Stimulated activated CD4-positive, alpha-beta T cell treated with anti-CD3 and anti-CD28 coated beads, Interleukin-2, amount 100 ng/mL, for 48 hours (primary cell): ENCODE measurements around the gene AJUBA.
"Not testable (repeated sequence)": the region's sequence is repeated elsewhere in the genome, so short reads cannot be mapped to it uniquely, and the experiment has no call there.

Experiments
- DNase-seq, 2 donors: peaks; one replicate each; pipeline ENCODE4 v3.0.0-alpha.2; 2020

AJUBA gene

DNA sequence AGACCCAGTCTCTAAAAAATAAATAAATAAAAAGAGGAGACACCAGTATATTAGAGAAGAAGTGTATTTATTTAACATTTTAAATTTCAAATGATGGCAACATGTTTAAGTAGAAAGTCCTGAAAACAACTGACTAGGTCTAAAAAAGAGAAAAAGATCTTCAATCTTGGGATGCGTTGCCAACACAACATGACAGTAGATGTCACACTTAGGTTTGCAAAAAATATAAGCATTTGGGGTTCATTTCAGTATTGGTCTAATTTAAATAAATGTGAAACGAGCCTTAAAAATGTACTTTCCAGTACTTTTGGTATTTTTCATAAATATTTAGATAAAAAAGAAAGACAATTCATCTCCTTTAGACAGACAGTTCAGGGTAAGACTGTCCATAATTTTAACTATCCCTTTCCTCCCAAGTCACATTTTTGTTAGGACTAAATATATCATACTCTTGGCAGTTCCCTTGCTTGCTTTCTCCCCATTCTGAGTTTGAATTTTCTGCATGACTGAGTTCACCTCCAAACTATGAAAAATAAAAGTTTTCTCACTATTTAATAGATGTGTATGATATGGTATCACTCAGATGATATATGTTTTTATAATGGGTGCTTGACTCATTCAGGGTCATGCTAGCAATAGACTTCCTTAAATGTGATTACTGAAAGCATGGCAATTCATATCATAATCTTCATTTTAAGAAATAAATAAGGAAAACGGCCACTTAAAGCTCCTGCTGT, 23.3 kb upstream of the AJUBA start:
- DNase-seq = no peak

- not testable (repeated sequence) for DNase-seq
These were observed 21.9 kb upstream of the AJUBA start for GRCh38 chr14:23004274-23004673.

- DNase-seq = no peak
These were observed 20.2 kb upstream of the AJUBA start for GRCh38 chr14:23002592-23002991.

DNA sequence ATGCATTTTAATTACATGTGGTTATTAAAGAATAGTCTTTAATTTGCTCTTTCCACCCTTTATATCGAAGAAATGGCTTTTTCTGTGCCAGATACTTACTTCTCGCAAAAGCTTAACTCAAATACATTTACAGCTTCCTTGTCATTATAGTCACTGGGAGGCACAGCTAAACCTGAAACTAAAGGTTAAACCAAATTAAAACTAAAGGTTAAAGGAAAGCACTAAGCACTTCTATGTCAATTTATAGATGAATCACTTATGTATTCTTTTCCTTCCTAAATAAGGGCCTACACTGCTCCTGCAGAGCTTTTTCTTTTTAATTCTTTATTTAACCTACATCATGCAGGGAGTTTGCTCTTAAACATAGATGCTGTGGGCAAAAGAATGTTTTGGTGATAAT, 18.5 kb upstream of the AJUBA start:
- DNase-seq = no peak

DNA sequence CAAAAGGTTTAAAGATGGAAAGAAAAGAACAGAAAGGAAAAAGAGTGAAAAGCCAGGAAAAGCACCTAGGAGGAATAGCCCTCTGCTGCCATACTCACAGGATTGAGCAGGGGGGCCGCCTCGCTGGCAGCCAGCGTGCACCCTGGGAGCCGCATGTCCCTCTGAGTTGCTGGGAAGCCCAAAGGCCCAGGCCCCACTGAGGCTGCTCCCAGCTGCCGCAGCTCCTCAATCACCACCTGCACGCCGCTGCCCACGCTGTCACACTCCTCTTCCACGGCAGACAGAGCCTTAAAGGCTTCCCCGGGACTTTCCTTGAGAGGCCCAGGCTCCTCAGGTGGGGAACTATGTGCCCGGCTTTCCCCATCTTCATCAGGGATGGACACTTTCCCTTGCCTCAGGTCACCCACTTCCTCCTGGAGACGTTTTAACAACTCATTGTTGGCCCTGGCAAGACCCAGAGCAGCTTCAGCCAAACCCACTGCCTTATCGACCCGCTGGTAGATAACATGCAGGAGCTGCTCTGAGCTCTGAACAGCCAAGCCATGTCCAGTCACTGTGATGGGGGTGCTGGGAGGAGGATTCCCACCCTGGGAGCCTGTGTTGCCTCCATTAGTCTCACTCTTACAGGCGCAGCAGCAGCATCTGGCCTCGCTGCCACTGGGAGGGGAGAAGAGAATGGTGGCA, 16.1 kb upstream of the AJUBA start:
- DNase-seq = no peak

- DNase-seq = no peak
These were observed 15.4 kb upstream of the AJUBA start for GRCh38 chr14:22997676-22998323.

DNA sequence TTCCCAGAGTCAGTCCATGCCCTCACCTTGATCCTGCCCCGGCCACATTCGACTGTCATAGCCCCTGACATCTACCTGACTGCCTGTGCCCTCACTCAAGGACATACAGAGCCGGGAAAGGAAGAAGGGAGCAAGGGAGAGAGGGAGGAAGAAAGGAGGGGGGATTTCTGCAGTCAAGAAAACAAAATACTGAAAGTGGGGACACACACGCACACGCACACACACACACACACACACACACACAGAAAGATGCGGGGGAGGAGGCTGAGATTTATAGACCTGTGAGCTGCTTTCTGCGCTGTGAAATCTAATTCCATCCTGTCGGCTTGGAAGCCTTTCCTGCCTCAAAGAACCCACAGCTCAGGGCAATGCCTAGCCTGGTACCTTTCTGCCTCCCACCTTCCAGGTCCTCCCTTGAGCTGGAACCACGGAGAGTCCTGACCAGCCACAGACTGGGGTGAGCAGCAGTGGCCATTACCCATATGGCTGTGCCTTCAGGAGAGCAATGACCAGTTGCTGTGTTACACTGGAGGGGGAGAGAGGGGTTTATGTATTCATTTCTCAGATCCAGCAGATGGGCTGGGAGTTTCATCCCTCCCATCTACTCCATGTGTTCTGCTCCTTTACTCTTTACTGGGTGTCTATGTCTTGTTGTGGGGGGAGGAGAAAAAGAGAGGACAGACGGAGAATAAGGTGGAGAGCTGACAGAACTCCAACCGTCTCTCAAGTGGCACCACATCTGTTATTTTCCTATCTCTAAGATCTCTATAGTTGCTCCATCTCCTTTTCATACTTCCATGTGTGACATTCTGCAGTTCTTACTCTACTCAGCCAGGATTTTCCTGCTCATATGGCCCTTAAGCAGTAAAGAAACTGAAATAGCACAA, 14.7 kb upstream of the AJUBA start:
- DNase-seq = no peak

GRCh38 chr14:22995889-22996625, 13.7 kb upstream of the AJUBA start:
- no peak for DNase-seq

- no peak for DNase-seq
These were observed 12.5 kb upstream of the AJUBA start for GRCh38 chr14:22994762-22995275.

- DNase-seq = no peak
These were observed 11.2 kb upstream of the AJUBA start for GRCh38 chr14:22993517-22993916.

DNA sequence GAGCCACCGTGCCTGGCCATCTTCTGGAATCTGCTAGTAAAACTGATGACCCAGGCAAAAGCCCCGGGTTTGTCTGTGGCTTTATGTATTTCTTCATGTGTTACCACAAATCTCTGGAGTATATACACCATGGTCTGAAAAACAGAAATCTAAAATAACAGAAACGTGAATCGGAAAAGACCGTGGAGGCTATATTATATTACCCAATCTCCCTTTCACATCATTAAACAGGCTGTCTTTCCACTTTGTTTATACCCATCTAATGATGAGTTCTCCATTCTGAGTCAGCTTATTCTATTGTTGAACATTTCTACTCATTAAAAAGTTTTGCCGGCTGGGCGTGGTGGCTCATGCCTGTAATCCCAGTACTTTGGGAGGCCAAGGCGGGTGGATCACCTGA, 9.5 kb upstream of the AJUBA start:
- no peak for DNase-seq

DNA sequence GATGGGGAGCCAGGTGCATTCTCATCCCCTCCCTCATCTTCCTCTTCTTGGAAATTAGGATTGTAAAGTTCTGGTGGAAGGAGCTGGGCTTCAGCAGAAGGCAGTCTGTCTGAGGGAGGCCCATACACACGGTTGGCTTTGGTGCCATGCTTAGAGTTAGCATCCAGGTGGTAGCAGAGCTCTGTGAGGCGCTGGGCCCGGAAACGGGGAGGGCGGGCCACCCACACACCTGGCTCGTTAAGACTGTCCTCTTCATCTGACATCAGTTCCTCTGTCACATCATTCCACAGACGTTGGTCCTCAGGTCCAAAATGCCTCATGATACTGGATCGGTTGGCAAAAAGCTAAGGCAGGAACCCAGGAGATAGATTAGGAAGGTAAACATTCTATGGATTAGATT, 4.9 kb upstream of the AJUBA start:
- no peak for DNase-seq

DNA sequence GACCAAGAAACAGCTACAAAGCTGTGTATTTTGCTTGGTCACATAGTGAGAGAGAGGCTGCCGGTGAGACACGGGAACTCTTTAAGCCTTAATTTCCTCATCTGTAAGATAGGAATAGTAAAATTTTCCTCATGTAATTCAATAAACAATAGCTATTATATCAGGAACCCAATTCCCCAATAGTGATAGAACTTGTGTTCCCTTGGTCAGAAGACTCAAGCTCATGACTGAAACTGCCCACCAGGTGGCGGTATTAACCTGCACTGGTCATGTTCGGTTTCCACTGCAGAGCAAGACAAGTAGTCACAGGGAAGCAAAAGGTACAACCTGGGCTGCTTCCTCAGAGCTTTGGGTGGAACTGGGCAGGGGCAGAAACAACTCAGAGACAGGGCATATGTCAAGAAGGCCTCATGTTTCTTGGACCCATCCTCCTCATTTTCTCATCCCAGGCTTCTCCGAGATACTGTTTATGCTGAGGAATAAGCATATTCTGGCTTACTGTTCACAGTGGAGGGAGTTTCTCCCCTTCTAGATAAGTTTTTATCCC, 4.2 kb upstream of the AJUBA start:
- DNase-seq = peak; percentile 92 to 94

GRCh38 chr14:22985894-22986507, 3.6 kb upstream of the AJUBA start:
- no peak for DNase-seq

GRCh38 chr14:22984959-22985658, 2.8 kb upstream of the AJUBA start:
- no peak for DNase-seq

DNA sequence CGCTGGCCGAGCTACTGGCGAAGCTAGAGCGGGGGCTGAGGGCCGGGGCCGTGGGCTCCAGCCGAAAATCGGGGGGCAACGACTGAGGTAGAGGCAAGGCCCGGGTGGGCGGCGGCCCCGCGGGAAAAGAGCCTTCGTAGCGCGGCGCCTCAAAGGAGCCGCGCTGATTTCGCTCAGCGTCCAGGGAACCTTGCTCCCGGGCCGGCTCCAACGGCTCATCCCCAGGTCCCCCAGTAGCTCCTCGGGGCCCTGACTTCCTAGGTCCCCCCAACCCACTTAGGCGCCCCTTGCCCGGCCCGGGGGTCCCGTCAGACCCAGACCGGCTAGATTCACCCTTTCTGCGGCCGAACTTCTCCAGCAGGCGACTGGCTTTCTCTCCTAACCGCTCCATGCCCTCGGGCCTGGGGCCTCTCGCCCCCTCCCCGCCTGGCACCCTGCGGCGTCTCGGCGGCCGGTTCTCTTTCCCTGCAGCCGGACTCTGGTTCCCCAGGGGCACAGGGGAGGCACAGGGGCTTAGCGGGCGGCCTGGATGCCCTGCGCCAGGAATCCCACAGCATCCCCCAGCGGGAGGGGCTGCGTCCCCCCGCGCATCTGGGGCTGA, 375 bp downstream of the AJUBA start:
- DNase-seq = no peak

GRCh38 chr14:22981090-22981875, 1.1 kb downstream of the AJUBA start:
- no peak for DNase-seq

DNA sequence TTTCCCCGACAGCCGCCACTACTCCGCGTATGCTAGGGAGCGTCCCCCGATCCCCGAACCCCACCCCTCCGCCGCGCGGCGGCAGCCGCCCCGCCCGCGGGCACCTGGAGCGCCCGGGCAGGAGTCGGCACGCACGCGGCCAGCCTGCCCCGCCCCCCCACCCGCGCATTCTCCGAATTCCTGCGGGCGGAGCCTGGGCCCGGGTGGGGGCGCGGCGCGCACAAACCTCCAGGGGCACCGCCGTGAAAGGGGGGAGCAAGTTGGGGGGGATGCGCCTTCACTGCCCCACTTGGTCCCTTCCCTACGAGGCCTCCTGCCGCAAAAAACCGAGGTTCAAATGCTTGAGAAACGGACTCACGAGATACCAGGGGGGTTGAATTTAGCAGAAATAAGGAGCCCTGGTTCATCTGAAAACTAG, 1.7 kb downstream of the AJUBA start:
- peak in 1 of 2 donors; percentile 7 for DNase-seq

DNA sequence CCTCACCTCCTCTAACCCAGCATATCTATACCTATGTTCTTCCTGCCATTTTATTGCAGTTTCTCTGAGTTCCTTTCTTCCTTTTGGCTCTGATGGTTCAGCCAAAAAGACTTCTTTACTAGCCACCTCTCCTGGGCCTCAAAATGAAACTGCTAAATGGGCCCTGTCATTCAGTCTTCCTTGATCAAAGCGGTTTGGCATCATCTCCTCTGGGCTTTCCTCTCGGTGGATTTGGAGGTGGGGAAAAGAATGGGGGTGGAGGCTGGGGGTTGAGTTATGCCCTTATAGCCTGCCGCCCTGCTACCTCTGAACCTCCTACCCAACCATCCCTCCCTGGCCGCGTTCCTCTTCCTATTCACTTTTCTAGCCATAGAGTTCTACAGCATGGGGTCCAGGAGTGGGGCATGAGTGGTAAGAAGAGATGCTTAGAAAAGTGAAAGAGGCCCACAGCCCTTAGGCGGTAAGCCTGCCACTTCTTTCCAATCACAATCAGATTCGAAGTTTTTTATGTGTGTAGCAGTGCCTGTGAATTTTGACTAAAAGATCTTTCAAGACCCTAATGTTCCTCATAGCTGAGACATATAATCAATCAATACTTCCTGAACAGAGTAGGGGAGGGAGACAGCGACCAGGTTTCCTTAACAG, 2.5 kb downstream of the AJUBA start:
- no peak for DNase-seq
